NB4 (cell line): Measurements from ENCODE around the gene TMEM164.

Experiments used
- DNase-seq: peaks from one replicate; pipeline ENCODE4 v3.0.0; 2010; ENCODE audit warnings: low read depth
- H3K4me3 ChIP-seq: one replicate; pipeline ENCODE4 v1.5.1; 2011; ENCODE audit warnings: mild to moderate bottlenecking, low read depth, low read length, moderate library complexity
- MYC ChIP-seq: IDR thresholded peaks from 2 replicates; pipeline ENCODE4 v1.6.1; 2011; ENCODE audit warnings: low read depth, low read length
- POLR2A ChIP-seq: IDR thresholded peaks from 2 replicates; pipeline ENCODE4 v1.6.1; 2011; ENCODE audit warnings: mild to moderate bottlenecking; ENCODE audit not compliant: insufficient read length; ENCODE audit errors: extremely low read depth
- TF ChIP-seq, protein P1 (sequence below): IDR thresholded peaks from 2 replicates; pipeline ENCODE4 v1.6.1; 2011; ENCODE audit warnings: low read depth, low read length
- TF ChIP-seq, protein P2 (sequence below): IDR thresholded peaks from one replicate; pipeline ENCODE4 v1.5.1; 2012; ENCODE audit warnings: low read depth, low read length

The TMEM164 gene

DNA sequence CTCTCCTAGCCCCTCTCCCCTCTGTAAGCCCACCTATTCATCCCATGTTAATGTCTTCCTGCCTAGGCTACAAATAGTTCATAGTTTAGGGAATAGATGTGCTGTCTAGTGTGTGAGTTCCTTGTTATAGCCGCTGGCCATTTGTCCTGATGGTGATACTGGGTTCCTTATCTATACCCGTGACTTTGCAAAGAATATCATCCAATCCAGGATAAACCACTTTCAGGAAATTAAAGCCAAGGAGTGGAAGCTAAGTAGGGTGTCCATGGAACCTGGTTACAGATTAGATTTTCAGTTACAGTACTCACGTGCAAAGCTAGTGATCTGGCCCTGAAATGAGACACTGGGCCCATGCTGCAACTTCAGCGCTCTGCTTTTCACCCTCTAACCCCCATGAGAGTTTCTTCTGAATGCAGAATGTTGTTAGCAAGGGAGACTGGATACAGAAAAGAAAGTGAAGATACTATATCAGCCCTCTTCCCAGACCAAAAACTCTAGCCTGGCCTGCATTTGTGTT, 111.4 kb downstream of the TMEM164 start:
- no peak for DNase-seq
- TF ChIP-seq MYC, result no peak
- TF ChIP-seq, protein P1, sequence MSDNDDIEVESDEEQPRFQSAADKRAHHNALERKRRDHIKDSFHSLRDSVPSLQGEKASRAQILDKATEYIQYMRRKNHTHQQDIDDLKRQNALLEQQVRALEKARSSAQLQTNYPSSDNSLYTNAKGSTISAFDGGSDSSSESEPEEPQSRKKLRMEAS, result no peak
- TF ChIP-seq POLR2A, result no peak
- TF ChIP-seq, protein P2, sequence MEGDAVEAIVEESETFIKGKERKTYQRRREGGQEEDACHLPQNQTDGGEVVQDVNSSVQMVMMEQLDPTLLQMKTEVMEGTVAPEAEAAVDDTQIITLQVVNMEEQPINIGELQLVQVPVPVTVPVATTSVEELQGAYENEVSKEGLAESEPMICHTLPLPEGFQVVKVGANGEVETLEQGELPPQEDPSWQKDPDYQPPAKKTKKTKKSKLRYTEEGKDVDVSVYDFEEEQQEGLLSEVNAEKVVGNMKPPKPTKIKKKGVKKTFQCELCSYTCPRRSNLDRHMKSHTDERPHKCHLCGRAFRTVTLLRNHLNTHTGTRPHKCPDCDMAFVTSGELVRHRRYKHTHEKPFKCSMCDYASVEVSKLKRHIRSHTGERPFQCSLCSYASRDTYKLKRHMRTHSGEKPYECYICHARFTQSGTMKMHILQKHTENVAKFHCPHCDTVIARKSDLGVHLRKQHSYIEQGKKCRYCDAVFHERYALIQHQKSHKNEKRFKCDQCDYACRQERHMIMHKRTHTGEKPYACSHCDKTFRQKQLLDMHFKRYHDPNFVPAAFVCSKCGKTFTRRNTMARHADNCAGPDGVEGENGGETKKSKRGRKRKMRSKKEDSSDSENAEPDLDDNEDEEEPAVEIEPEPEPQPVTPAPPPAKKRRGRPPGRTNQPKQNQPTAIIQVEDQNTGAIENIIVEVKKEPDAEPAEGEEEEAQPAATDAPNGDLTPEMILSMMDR, result no peak
- no peak overlapping the region for H3K4me3 ChIP-seq

DNA sequence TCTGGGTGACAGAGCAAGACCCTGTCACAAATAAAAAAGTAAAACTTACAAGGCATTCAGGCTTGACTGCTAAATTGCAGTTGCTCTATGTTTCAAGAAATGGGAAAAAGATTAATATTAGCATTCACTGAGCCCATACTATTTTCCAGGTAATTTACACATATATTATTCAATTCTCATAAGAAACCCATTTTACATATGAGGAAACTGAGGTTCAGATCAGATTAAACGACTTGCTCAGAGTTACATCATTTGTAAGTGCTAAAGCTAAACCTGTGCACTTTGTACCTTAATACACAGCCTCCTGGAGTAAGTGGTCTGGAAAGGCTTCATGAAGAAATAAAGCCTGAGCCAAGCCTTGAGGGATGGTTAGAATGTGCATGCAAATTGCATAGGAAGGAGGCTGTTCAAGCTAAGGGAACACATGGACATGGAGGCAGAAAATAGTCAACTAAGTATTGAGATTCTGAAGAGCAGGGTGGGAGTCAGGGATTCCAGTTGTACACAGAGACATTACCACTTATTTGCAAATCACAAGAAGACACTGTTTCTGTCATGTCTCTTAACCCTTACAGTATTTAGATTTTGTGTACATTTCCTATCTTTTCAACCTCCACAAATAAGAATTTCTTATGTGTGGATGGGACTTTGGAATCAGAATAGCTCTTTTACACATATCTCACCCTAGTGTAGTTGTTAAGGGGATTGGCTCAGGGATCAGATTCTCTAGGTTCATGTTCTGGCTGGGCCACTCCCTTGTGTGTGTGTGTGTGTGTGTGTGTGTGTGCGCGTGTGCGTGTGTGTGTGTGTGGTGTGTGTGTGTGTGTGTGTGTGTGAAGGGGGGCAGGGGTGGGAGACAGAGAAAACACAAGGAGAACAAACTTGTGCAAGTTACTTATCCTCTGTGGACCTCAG, 113.4 kb downstream of the TMEM164 start:
- DNase-seq, result no peak
- TF ChIP-seq MYC (no peak), POLR2A (no peak)
- TF ChIP-seq, protein P1, result no peak
- TF ChIP-seq, protein P2, result no peak

DNA sequence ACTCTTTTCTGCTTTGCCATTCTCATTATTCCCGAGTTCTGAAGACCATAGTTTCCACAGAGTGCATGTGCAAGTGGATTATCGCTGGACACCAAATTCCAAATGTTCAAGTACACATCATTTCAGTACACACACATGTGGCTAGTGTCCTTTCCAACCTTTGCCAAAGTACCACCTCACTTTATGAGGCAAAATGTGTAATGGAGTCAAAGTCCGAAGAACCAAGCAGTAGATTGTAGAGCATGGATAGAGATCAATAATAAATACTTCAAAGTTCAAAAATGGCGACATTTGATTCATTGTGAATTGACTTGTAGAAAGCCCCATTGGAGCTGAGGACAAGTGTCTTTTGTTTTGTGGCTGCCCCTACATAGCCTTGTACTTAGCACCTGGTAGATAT, 115.6 kb downstream of the TMEM164 start:
- TF ChIP-seq POLR2A (no peak), MYC (no peak)
- TF ChIP-seq, protein P1, result no peak
- TF ChIP-seq, protein P2, result no peak
- DNase-seq, result no peak
- H3K4me3 ChIP-seq, result no peak overlapping the region

More for the DNA sequence above, 113.4 kb downstream of the TMEM164 start:
- no peak overlapping the region for H3K4me3 ChIP-seq

DNA sequence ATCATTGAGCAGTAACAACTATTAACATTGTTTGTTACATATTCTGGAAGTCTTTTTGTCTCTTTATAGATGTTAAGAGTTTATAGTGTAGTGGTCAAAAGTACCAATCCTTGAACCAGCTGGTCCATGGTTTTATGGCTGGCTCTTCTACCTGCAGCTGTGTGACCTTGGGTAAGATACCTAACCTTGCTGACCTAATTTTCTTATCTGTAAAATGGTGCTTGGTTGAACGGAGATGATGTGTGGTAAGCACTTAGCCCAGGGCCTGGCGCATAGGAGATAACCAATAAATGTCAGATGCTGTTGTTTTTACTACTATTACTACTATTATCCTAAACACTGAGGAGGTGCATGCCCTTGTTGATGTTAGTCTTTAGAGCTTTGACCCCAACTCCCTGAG, 116.6 kb downstream of the TMEM164 start:
- no peak for DNase-seq
- TF ChIP-seq, protein P1, result no peak
- TF ChIP-seq MYC (no peak), POLR2A (no peak)
- TF ChIP-seq, protein P2, result no peak
- H3K4me3 ChIP-seq, result no peak overlapping the region

DNA sequence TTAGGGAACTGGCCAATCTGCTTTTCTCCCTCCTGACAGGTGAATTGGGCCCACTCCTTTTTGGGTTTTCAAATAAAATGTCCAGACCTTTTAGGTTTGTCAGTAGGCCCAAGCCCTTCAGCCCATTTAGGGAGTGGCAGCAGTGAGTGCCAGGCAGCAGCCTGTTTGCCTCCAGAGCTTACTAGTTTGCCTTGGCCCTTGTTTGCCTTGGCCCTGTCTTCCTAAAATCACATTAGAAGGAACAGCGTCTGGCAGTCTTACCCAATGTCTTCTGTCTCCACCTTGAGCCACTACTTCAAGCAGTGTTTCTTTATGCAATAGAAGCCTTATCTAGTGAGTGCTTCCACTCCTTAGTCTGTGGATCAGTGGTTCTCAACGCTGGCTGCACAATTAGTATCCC, 117.1 kb downstream of the TMEM164 start:
- no peak for TF ChIP-seq POLR2A
- no peak for TF ChIP-seq MYC
- TF ChIP-seq, protein P1, result no peak
- TF ChIP-seq, protein P2, result no peak
- no peak overlapping the region for H3K4me3 ChIP-seq
- DNase-seq, result no peak

DNA sequence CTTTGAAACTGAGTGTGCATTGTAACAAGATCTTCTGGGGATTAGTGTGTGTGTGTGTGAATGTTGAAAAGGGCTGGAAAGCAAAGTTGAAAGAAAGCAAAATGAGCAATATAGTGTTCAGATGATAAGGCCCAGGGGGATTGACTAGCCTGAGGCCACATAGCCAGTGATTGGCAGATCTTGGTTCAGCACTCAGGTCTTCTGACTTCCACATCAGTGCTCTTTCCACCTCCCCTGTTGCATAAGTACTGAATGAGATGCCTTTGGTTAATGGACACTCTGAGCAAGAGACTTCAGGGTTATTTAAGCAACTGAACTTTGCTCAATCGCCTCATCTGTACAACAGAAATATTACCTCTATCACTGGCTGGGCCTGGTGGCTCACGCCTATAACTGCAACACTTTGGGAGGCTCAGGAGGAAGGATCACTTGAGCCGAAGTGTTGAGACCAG, 120.4 kb downstream of the TMEM164 start:
- peak; percentile 80 for DNase-seq
- TF ChIP-seq, protein P1, result no peak
- TF ChIP-seq, protein P2, result no peak
- TF ChIP-seq MYC (no peak), POLR2A (no peak)
- H3K4me3 ChIP-seq, result no peak overlapping the region
